ENCODE data around the gene WDPCP. TPM values are rescaled to one million over a fixed set of nuclear protein-coding genes. Genes with fewer than 3 reads are reported as not detected.
A peak's percentile ranks its signal among the peaks of the same experiment; 100 is the strongest.

Gene WDPCP
- total and polyA plus RNA-seq, 2 of the 13 experiments (the other 11 are each of a cell fraction or from before 2014, with no cell fraction given) = 2.9 to 5.2 TPM

DNA sequence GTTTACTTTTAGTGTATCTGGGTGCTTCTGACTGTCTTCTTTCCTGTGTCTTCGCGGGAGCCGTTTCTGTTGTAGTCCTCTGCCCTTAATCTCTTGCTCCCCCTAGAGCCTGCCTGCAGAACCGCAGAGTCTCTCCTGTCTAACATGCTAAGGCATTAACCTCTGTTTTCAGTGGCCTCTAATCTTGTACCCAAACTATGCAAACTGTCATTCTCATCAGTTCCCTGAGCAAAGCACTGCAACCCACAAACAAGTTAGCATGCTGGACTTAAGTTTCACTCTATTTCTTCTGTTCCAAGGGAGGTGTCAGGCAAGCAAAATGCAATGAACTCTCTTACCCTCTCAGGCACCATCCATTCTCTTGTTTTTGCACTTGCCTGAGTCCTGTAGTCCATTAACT is 399.3 kb downstream of the WDPCP start (continued):
- TF ChIP-seq, protein P1, sequence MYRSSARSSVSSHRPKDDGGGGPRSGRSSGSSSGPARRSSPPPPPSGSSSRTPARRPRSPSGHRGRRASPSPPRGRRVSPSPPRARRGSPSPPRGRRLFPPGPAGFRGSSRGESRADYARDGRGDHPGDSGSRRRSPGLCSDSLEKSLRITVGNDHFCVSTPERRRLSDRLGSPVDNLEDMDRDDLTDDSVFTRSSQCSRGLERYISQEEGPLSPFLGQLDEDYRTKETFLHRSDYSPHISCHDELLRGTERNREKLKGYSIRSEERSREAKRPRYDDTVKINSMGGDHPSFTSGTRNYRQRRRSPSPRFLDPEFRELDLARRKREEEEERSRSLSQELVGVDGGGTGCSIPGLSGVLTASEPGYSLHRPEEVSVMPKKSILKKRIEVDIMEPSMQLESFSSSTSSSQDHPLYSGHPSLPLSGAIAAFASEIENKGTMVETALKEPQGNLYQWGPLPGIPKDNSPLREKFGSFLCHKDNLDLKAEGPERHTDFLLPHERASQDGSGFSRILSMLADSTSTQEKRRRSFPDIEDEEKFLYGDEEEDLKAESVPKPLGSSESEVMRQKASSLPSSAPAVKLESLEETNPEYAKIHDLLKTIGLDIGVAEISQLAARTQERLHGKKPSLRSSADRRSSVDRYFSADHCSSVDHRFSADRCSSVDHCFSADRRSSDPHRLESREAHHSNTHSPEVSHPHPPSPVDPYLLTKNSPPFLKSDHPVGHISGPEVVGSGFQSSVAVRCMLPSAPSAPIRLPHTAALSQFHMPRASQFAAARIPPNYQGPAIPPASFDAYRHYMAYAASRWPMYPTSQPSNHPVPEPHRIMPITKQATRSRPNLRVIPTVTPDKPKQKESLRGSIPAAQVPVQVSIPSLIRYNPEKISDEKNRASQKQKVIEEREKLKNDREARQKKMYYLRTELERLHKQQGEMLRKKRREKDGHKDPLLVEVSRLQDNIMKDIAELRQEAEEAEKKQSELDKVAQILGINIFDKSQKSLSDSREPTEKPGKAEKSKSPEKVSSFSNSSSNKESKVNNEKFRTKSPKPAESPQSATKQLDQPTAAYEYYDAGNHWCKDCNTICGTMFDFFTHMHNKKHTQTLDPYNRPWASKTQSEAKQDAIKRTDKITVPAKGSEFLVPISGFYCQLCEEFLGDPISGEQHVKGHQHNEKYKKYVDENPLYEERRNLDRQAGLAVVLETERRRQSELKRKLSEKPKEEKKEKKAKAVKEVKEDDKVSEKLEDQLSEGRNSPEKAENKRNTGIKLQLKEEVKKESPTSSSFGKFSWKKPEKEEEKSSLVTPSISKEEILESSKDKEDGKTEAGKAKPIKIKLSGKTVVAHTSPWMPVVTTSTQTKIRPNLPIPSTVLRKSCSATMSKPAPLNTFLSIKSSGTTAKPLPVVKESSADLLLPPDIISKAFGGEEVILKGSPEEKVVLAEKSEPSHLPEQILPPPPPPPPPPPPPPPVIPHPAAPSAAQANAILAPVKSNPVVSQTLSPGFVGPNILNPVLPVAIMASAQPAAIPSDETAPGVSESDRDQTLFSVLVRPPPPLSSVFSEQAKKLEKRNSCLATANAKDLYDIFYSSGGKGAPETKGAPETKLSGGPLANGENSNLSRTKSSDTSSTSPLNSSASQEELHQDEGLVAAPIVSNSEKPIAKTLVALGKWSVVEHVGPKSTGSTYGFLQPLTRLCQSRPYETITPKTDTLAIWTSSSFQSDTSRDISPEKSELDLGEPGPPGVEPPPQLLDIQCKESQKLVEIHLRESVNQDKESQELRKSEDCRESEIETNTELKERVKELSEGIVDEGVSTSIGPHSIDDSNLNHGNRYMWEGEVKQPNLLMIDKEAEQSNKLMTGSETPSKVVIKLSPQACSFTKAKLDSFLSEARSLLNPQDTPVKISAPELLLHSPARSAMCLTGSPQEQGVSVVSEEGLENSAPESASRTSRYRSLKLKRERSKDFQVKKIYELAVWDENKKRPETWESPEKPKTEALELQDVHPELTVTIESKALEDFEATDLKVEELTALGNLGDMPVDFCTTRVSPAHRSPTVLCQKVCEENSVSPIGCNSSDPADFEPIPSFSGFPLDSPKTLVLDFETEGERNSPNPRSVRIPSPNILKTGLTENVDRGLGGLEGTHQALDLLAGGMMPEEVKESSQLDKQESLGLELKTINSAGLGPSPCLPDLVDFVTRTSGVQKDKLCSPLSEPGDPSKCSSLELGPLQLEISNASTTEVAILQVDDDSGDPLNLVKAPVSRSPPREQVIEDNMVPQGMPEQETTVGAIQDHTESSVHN (CRISPR knock-in tag; IDR thresholded peaks at IDR 0.05) = no peak
- TF ChIP-seq HOXA5 (CRISPR knock-in tag; IDR thresholded peaks at IDR 0.05) (no peak), ZC3H13 (CRISPR knock-in tag; IDR thresholded peaks at IDR 0.05) (no peak), MEF2D (CRISPR knock-in tag; IDR thresholded peaks at IDR 0.05) (no peak), ZNF546 (CRISPR knock-in tag; conservative IDR thresholded peaks at IDR 0.05) (no peak), ZBTB1 (CRISPR knock-in tag; IDR thresholded peaks at IDR 0.05; ENCODE audit: borderline replicate concordance) (no peak), ZMYM2 (CRISPR knock-in tag; IDR thresholded peaks at IDR 0.05) (no peak), ZNF83 (CRISPR knock-in tag; IDR thresholded peaks at IDR 0.05; ENCODE audit: borderline replicate concordance) (no peak), NCOA5 (CRISPR knock-in tag; IDR thresholded peaks at IDR 0.05) (no peak), RFX3 (CRISPR knock-in tag; IDR thresholded peaks at IDR 0.05) (no peak), CREB1 (IDR thresholded peaks at IDR 0.05) (no peak), CREB1 (CRISPR knock-in tag; IDR thresholded peaks at IDR 0.05) (no peak), PAWR (CRISPR knock-in tag; IDR thresholded peaks at IDR 0.05; ENCODE audit: borderline replicate concordance) (no peak), ZNF607 (CRISPR knock-in tag; IDR thresholded peaks at IDR 0.05; ENCODE audit: borderline replicate concordance) (no peak; the same call in 1 of the 2 replicates), MED13 (CRISPR knock-in tag; IDR thresholded peaks at IDR 0.05) (no peak), PHF21A (CRISPR knock-in tag; IDR thresholded peaks at IDR 0.05) (no peak), ZNF782 (CRISPR knock-in tag; IDR thresholded peaks at IDR 0.05; ENCODE audit: borderline replicate concordance) (no peak), MBD4 (IDR thresholded peaks at IDR 0.05; ENCODE audit: borderline replicate concordance, low read length) (no peak)
- TF ChIP-seq, protein P2, sequence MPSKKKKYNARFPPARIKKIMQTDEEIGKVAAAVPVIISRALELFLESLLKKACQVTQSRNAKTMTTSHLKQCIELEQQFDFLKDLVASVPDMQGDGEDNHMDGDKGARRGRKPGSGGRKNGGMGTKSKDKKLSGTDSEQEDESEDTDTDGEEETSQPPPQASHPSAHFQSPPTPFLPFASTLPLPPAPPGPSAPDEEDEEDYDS (CRISPR knock-in tag; IDR thresholded peaks at IDR 0.05) = peak; percentile 20; the same call in 1 of the 2 replicates
- TF ChIP-seq, protein P3, sequence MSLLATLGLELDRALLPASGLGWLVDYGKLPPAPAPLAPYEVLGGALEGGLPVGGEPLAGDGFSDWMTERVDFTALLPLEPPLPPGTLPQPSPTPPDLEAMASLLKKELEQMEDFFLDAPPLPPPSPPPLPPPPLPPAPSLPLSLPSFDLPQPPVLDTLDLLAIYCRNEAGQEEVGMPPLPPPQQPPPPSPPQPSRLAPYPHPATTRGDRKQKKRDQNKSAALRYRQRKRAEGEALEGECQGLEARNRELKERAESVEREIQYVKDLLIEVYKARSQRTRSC (CRISPR knock-in tag; IDR thresholded peaks at IDR 0.05; ENCODE audit: low read depth) = no peak

Data from HepG2 (cell line).